ENCODE data around the gene PRPF8. TPM values are rescaled to one million over a fixed set of nuclear protein-coding genes. Genes with fewer than 3 reads are reported as not detected.
"Not testable (repeated sequence)": the region's sequence is repeated elsewhere in the genome, so short reads cannot be mapped to it uniquely, and the experiment has no call there.

PRPF8 gene
- polyA plus RNA-seq, 1 of the 3 experiments (the other 2 are of a cell fraction): 149 TPM

DNA sequence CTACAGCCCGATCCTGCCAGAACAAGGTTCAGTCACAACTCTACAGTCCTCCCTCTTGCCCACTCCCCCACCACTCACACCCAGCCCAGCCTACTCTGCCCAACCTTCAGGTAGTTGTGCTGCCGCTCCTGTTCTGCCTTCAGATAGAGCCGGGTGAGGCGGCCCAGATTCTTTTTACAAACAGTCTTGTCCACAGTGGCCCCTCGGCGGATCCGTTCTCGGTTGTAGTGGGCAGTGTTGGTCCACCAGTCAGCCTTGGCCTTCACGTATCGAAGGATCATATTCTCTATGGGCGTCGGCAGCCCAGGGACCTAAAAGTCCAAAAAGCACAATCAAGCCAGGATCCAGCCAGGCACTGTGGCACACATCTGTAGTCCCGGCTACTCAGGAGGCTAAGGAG is 8.3 kb downstream of the PRPF8 start:
- CTCF ChIA-PET: no interaction called here
- WGBS (ENCODE audit: low lambda C conversion rate): 95% methylated on average over 13 of the region's 13 CpGs
- TF ChIP-seq, protein P1, sequence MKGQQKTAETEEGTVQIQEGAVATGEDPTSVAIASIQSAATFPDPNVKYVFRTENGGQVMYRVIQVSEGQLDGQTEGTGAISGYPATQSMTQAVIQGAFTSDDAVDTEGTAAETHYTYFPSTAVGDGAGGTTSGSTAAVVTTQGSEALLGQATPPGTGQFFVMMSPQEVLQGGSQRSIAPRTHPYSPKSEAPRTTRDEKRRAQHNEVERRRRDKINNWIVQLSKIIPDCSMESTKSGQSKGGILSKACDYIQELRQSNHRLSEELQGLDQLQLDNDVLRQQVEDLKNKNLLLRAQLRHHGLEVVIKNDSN (IDR thresholded peaks at IDR 0.05; ENCODE audit: borderline replicate concordance, low read depth): no peak

GRCh38 chr17:1673041-1673785 is 11.5 kb downstream of the PRPF8 start:
- peaks cover 68 to 79% of the 10 kb centered on the region in 2 experiments for H3K36me3 ChIP-seq (replicated peaks in 1 of 2; ENCODE audit: control insufficient read depth in 1 of 2, insufficient read depth in 2 of 2, low read length in 1 of 2)
- DNase-seq: no peak
- POLR2A ChIA-PET: no interaction called here

More for the DNA sequence above, 8.3 kb downstream of the PRPF8 start:
- no peaks in the 10 kb centered on the region for H3K9me3 ChIP-seq
- no peak overlapping the region for H3K4me3 ChIP-seq (ENCODE audit: low read depth in 2 of 2, low read length in 1 of 2)
- POLR2A ChIA-PET: no interaction called here
- peaks cover 37% of the 10 kb centered on the region for H3K79me2 ChIP-seq (ENCODE audit: insufficient read depth)
- no peak overlapping the region for H3K9ac ChIP-seq
- H3K4me2 ChIP-seq: no peak overlapping the region
- no peak overlapping the region for H3K27ac ChIP-seq (ENCODE audit: low read depth in 2 of 2, low read length in 1 of 2)
- peaks cover 4% of the 10 kb centered on the region for H4K20me1 ChIP-seq (ENCODE audit: insufficient read depth)
- peaks cover 84 to 89% of the 10 kb centered on the region in 2 experiments for H3K36me3 ChIP-seq (replicated peaks in 1 of 2; ENCODE audit: control insufficient read depth in 1 of 2, insufficient read depth in 2 of 2, low read length in 1 of 2)
- H2AFZ ChIP-seq (ENCODE audit: low read depth): no peak overlapping the region
- no peaks in the 10 kb centered on the region for H3K27me3 ChIP-seq (ENCODE audit: insufficient read depth)
- DNase-seq: no peak
- no peaks in the 10 kb centered on the region for H3K9me2 ChIP-seq
- peaks cover 17% of the 10 kb centered on the region for H3F3A ChIP-seq (replicated peaks; ENCODE audit: insufficient read depth)
- H3K4me1 ChIP-seq (ENCODE audit: control insufficient read depth in 1 of 2, insufficient read depth in 2 of 2, low read depth in 1 of 2, low read length in 1 of 2): no peaks in the 10 kb centered on the region

GRCh38 chr17:1663934-1664333 is 20.7 kb downstream of the PRPF8 start:
- Histone ChIP-seq H4K20me1 (ENCODE audit: insufficient read depth) (peaks cover 20% of the 10 kb centered on the region; the same call in 1 of the 2 replicates), H3K36me3 (replicated peaks in 1 of 2; ENCODE audit: control insufficient read depth in 1 of 2, insufficient read depth in 2 of 2, low read length in 1 of 2) (peaks cover 57 to 83% of the 10 kb centered on the region in 2 experiments), H3K79me2 (ENCODE audit: insufficient read depth) (peaks cover 56% of the 10 kb centered on the region)
- POLR2A ChIA-PET; H3K4me3 ChIP-seq (ENCODE audit: low read depth in 2 of 2, low read length in 1 of 2); H3K4me2 ChIP-seq; DNase-seq; H3K9me3 ChIP-seq; H3K27me3 ChIP-seq (ENCODE audit: insufficient read depth); H3F3A ChIP-seq (replicated peaks; ENCODE audit: insufficient read depth); H2AFZ ChIP-seq (ENCODE audit: low read depth); H3K9me2 ChIP-seq; H3K27ac ChIP-seq (ENCODE audit: low read depth in 2 of 2, low read length in 1 of 2); H3K9ac ChIP-seq; H3K4me1 ChIP-seq (ENCODE audit: control insufficient read depth in 1 of 2, insufficient read depth in 2 of 2, low read depth in 1 of 2, low read length in 1 of 2): not testable (repeated sequence)
- CTCF ChIA-PET: interaction anchor here (1.1 to 1.2 kb wide), 2 partner anchors 9 to 14 kb away, joined by 3 read pairs; partner anchors contain the start of gene RILP
- WGBS (ENCODE audit: low lambda C conversion rate): 99% methylated on average over 5 of the region's 5 CpGs

More at GRCh38 chr17:1673041-1673785, 11.5 kb downstream of the PRPF8 start:
- Histone ChIP-seq H4K20me1 (ENCODE audit: insufficient read depth) (peaks cover 21% of the 10 kb centered on the region), H3F3A (replicated peaks; ENCODE audit: insufficient read depth) (peaks cover 39% of the 10 kb centered on the region), H3K9ac (no peak overlapping the region), H3K27ac (ENCODE audit: low read depth in 2 of 2, low read length in 1 of 2) (no peak overlapping the region), H3K9me3 (no peaks in the 10 kb centered on the region), H3K9me2 (no peaks in the 10 kb centered on the region), H3K4me3 (ENCODE audit: low read depth in 2 of 2, low read length in 1 of 2) (no peak overlapping the region), H2AFZ (ENCODE audit: low read depth) (no peak overlapping the region), H3K27me3 (ENCODE audit: insufficient read depth) (no peaks in the 10 kb centered on the region), H3K4me1 (ENCODE audit: control insufficient read depth in 1 of 2, insufficient read depth in 2 of 2, low read depth in 1 of 2, low read length in 1 of 2) (peaks cover 0 to 2% of the 10 kb centered on the region in 2 experiments; a peak in 1 of 4 replicates), H3K79me2 (ENCODE audit: insufficient read depth) (peaks cover 28% of the 10 kb centered on the region), H3K4me2 (no peak overlapping the region)
- 96% methylated on average over 24 of the region's 26 CpGs for WGBS (ENCODE audit: low lambda C conversion rate)
- TF ChIP-seq FOSL2 (IDR thresholded peaks at IDR 0.05; ENCODE audit: borderline replicate concordance, low read depth) (no peak), TCF12 (IDR thresholded peaks at IDR 0.05) (no peak), RFX5 (IDR thresholded peaks at IDR 0.05; ENCODE audit: low read length) (no peak), SMC3 (IDR thresholded peaks at IDR 0.05; ENCODE audit: low read depth, low read length) (no peak)
- TF ChIP-seq, protein P2, sequence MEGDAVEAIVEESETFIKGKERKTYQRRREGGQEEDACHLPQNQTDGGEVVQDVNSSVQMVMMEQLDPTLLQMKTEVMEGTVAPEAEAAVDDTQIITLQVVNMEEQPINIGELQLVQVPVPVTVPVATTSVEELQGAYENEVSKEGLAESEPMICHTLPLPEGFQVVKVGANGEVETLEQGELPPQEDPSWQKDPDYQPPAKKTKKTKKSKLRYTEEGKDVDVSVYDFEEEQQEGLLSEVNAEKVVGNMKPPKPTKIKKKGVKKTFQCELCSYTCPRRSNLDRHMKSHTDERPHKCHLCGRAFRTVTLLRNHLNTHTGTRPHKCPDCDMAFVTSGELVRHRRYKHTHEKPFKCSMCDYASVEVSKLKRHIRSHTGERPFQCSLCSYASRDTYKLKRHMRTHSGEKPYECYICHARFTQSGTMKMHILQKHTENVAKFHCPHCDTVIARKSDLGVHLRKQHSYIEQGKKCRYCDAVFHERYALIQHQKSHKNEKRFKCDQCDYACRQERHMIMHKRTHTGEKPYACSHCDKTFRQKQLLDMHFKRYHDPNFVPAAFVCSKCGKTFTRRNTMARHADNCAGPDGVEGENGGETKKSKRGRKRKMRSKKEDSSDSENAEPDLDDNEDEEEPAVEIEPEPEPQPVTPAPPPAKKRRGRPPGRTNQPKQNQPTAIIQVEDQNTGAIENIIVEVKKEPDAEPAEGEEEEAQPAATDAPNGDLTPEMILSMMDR (IDR thresholded peaks at IDR 0.05): no peak
- TF ChIP-seq, protein P3, sequence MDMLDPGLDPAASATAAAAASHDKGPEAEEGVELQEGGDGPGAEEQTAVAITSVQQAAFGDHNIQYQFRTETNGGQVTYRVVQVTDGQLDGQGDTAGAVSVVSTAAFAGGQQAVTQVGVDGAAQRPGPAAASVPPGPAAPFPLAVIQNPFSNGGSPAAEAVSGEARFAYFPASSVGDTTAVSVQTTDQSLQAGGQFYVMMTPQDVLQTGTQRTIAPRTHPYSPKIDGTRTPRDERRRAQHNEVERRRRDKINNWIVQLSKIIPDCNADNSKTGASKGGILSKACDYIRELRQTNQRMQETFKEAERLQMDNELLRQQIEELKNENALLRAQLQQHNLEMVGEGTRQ (IDR thresholded peaks at IDR 0.05; ENCODE audit: borderline replicate concordance, low read depth, low read length): no peak
- CTCF ChIA-PET: interaction anchor here (1.2 to 1.5 kb wide), 2 partner anchors 9 to 10 kb away, joined by 3 to 5 read pairs; no protein-coding TSS in a partner anchor
